HepG2 (cell line): ENCODE results near the gene INTS1. TPM values are rescaled to one million over a fixed set of nuclear protein-coding genes. Genes with fewer than 3 reads are reported as not detected.

Experiments used
- EED ChIP-seq: sonication (generic); formaldehyde crosslinking; IDR thresholded peaks from 2 replicates; pipeline ENCODE4 v1.5.0; 2020; ENCODE audit warnings: mild to moderate bottlenecking, missing genetic modification reagents
- ERF ChIP-seq: IDR thresholded peaks from 2 replicates; pipeline ENCODE4 v1.6.1; 2018; ENCODE audit warnings: missing biosample characterization, missing genetic modification reagents
- GABPB1 ChIP-seq: IDR thresholded peaks from 2 replicates; pipeline ENCODE4 v1.6.1; 2016; ENCODE audit warnings: mild to moderate bottlenecking, missing genetic modification reagents, moderate library complexity, missing compliant biosample characterization
- MAZ ChIP-seq, 2 experiments: sonication (generic) in 1 of 2; formaldehyde crosslinking in 1 of 2; IDR thresholded peaks; 2 replicates each; pipeline versions ENCODE4 v1.5.0 to v1.6.1; 2012 to 2020; ENCODE audit warnings: low read depth in 2 of 2, mild to moderate bottlenecking in 2 of 2, borderline replicate concordance in 1 of 2, improper control_type of control experiment in 1 of 2, low read length in 1 of 2, missing genetic modification reagents in 1 of 2, moderate library complexity in 1 of 2
- MLLT10 ChIP-seq: sonication (generic); formaldehyde crosslinking; IDR thresholded peaks from 2 replicates; pipeline ENCODE4 v1.4.0; 2020; ENCODE audit warnings: missing genetic modification reagents
- NCOR1 ChIP-seq: fragments of 200-600 bp; sonication (generic); IDR thresholded peaks from 2 replicates; pipeline ENCODE4 v1.7.0; 2017; ENCODE audit warnings: antibody characterized with exemption, low read length, borderline replicate concordance
- NFYB ChIP-seq: sonication (generic); formaldehyde crosslinking; IDR thresholded peaks from 2 replicates; pipeline ENCODE4 v1.4.0; 2020; ENCODE audit warnings: missing genetic modification reagents
- PAWR ChIP-seq: sonication (generic); formaldehyde crosslinking; IDR thresholded peaks from 2 replicates; pipeline ENCODE4 v1.4.0; 2020; ENCODE audit warnings: missing genetic modification reagents, mild to moderate bottlenecking, borderline replicate concordance
- RAD51 ChIP-seq: fragments of 450-650 bp; IDR thresholded peaks from 2 replicates; pipeline ENCODE4 v1.6.1; 2016; ENCODE audit warnings: borderline replicate concordance
- SAP130 ChIP-seq: IDR thresholded peaks from 2 replicates; pipeline ENCODE4 v1.6.1; 2016; ENCODE audit warnings: low read depth
- SP5 ChIP-seq: IDR thresholded peaks from 2 replicates; pipeline ENCODE4 v1.6.1; 2016; ENCODE audit warnings: low read depth, borderline replicate concordance
- SYNCRIP ChIP-seq: fragments of 200-400 bp; formaldehyde crosslinking; IDR thresholded peaks from 2 replicates; pipeline ENCODE4 v1.6.1; 2018; ENCODE audit warnings: mild to moderate bottlenecking, low read depth, low read length; ENCODE audit not compliant: insufficient read depth
- XRCC5 ChIP-seq: fragments of 200-400 bp; formaldehyde crosslinking; optimal IDR thresholded peaks from 2 replicates; pipeline ENCODE3; 2017; ENCODE audit warnings: mild to moderate bottlenecking, low read length
- ZBTB1 ChIP-seq: sonication (generic); formaldehyde crosslinking; IDR thresholded peaks from 2 replicates; pipeline ENCODE4 v1.4.0; 2020; ENCODE audit warnings: missing genetic modification reagents, borderline replicate concordance
- ZKSCAN1 ChIP-seq: fragments of 150-350 bp; IDR thresholded peaks from 2 replicates; pipeline ENCODE4 v1.6.1; 2014; ENCODE audit warnings: low read length
- ZMYM2 ChIP-seq: sonication (generic); formaldehyde crosslinking; IDR thresholded peaks from 2 replicates; pipeline ENCODE4 v1.8.0; 2022; ENCODE audit warnings: mild to moderate bottlenecking, missing genetic modification reagents
- ZNF121 ChIP-seq: sonication (generic); formaldehyde crosslinking; IDR thresholded peaks from 2 replicates; pipeline ENCODE4 v1.5.0; 2020; ENCODE audit warnings: mild to moderate bottlenecking, missing genetic modification reagents
- ZNF234 ChIP-seq: sonication (generic); formaldehyde crosslinking; conservative IDR thresholded peaks from 2 replicates; pipeline ENCODE4 v1.5.1; 2020; ENCODE audit warnings: mild to moderate bottlenecking, missing genetic modification reagents
- ZNF235 ChIP-seq: sonication (generic); formaldehyde crosslinking; IDR thresholded peaks from 2 replicates; pipeline ENCODE4 v1.8.1; 2023; ENCODE audit warnings: mild to moderate bottlenecking, missing genetic modification reagents, borderline replicate concordance
- ZNF605 ChIP-seq: sonication (generic); formaldehyde crosslinking; IDR thresholded peaks from 2 replicates; pipeline ENCODE4 v1.8.0; 2022; ENCODE audit warnings: mild to moderate bottlenecking, missing genetic modification reagents
- ZNF672 ChIP-seq: sonication (generic); formaldehyde crosslinking; IDR thresholded peaks from 2 replicates; pipeline ENCODE4 v1.8.1; 2022; ENCODE audit warnings: missing genetic modification reagents
- ZNF747 ChIP-seq: sonication (generic); formaldehyde crosslinking; IDR thresholded peaks from 2 replicates; pipeline ENCODE4 v1.8.1; 2023; ENCODE audit warnings: missing genetic modification reagents, mild to moderate bottlenecking, borderline replicate concordance
- ZNF772 ChIP-seq: sonication (generic); formaldehyde crosslinking; IDR thresholded peaks from 2 replicates; pipeline ENCODE4 v1.5.0; 2020; ENCODE audit warnings: mild to moderate bottlenecking, missing genetic modification reagents
- ZNF775 ChIP-seq: sonication (generic); formaldehyde crosslinking; IDR thresholded peaks from 2 replicates; pipeline ENCODE4 v1.4.0; 2020; ENCODE audit warnings: missing genetic modification reagents, mild to moderate bottlenecking, moderate library complexity, borderline replicate concordance
- polyA plus RNA-seq, 8 experiments: library from polyadenylated mRNA; depleted of rRNA in 3 of 8; stranded (reverse) in 7 of 8; unstranded in 1 of 8; fragments of >200 nt; fragmentation: Illumina TruSeq in 4 of 8; extraction: Trizol in 4 of 8; gene quantifications; 2 replicates each; pipeline versions ENCODE4 v1.2.1 to v1.2.3, GENCODE V29; 2011 to 2016; ENCODE audit warnings: low read depth in 4 of 8, missing spikeins in 1 of 8, mixed read lengths in 1 of 8; ENCODE audit not compliant: insufficient read depth in 1 of 8
- total RNA-seq, 5 experiments: library from RNA; depleted of rRNA; stranded (reverse); fragments of >200 nt; fragmentation: Illumina TruSeq; extraction: Trizol; gene quantifications; 2 replicates each; pipeline ENCODE4 v1.2.3, GENCODE V29; 2016; ENCODE audit warnings: low read depth in 1 of 5
- TF ChIP-seq, protein P1 (sequence below): sonication (generic); formaldehyde crosslinking; conservative IDR thresholded peaks from 2 replicates; pipeline ENCODE4 v1.4.0; 2020; ENCODE audit warnings: missing genetic modification reagents
- TF ChIP-seq, protein P2 (sequence below): sonication (generic); formaldehyde crosslinking; IDR thresholded peaks from 2 replicates; pipeline ENCODE4 v1.5.1; 2020; ENCODE audit warnings: missing genetic modification reagents, mild to moderate bottlenecking, borderline replicate concordance

Gene INTS1
- total and polyA plus RNA-seq, 2 of the 13 experiments (the other 11 are each of a cell fraction or from before 2014, with no cell fraction given) = 13.7 to 29.0 TPM

DNA sequence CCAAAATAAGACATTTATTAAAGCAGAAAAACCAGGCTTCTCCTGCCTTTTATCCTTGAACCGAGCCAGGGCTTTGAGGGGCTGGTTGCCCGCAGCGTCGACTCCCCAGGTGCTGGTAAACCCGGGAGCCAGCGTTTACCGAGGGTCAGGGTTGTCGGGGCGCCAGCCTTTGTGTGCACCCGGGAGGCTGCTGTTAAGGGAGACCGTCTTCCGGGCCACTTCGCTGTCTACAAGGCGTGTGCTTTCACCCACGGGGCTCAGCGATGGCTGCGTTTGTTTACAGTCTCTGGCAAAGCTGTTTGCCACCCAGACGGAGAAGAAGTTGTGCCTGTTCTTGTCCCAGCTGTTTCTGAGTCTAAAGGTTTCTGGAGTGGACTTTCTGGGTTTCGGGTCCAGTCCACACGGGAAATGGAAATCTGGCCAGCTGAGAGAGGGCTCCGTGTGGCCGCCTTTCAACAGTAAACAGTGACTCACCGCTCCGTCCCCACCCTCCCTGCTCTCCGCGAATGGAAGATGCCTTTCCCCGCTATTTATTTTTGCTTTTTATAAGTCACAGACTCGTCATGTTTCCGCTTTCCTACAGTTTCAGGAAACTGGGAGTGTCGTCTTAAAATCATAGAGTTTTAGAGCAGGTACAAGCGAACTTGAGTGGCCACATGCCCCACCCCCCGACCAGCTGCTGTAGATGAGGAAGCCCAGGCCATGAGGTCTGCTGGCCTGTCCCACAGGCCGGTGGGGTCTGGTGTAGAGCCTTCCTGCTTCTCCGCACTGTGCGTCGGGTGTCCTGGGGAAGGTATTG lies 28.5 kb upstream of the INTS1 start (continued):
- no peak for TF ChIP-seq ZKSCAN1
- peak; percentile 30; the same call in 1 of the 2 replicates for TF ChIP-seq ZNF747 (CRISPR knock-in tag)
- TF ChIP-seq ZNF672 (CRISPR knock-in tag) = no peak
- TF ChIP-seq ZNF605 (CRISPR knock-in tag) = peak; percentile 52; the same call in 1 of the 2 replicates
- TF ChIP-seq GABPB1 = no peak
- TF ChIP-seq MLLT10 (CRISPR knock-in tag) = no peak
- TF ChIP-seq SAP130 = peak; percentile 96
- TF ChIP-seq, protein P1, sequence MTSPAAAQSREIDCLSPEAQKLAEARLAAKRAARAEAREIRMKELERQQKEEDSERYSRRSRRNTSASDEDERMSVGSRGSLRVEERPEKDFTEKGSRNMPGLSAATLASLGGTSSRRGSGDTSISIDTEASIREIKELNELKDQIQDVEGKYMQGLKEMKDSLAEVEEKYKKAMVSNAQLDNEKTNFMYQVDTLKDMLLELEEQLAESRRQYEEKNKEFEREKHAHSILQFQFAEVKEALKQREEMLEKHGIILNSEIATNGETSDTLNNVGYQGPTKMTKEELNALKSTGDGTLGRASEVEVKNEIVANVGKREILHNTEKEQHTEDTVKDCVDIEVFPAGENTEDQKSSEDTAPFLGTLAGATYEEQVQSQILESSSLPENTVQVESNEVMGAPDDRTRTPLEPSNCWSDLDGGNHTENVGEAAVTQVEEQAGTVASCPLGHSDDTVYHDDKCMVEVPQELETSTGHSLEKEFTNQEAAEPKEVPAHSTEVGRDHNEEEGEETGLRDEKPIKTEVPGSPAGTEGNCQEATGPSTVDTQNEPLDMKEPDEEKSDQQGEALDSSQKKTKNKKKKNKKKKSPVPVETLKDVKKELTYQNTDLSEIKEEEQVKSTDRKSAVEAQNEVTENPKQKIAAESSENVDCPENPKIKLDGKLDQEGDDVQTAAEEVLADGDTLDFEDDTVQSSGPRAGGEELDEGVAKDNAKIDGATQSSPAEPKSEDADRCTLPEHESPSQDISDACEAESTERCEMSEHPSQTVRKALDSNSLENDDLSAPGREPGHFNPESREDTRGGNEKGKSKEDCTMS = no peak
- no peak for TF ChIP-seq SYNCRIP
- TF ChIP-seq NFYB = no peak
- TF ChIP-seq ZNF234 (CRISPR knock-in tag) = no peak
- TF ChIP-seq, protein P2, sequence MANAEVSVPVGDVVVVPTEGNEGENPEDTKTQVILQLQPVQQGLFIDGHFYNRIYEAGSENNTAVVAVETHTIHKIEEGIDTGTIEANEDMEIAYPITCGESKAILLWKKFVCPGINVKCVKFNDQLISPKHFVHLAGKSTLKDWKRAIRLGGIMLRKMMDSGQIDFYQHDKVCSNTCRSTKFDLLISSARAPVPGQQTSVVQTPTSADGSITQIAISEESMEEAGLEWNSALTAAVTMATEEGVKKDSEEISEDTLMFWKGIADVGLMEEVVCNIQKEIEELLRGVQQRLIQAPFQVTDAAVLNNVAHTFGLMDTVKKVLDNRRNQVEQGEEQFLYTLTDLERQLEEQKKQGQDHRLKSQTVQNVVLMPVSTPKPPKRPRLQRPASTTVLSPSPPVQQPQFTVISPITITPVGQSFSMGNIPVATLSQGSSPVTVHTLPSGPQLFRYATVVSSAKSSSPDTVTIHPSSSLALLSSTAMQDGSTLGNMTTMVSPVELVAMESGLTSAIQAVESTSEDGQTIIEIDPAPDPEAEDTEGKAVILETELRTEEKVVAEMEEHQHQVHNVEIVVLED (CRISPR knock-in tag) = peak; percentile 44; the same call in 1 of the 2 replicates
- no peak for TF ChIP-seq PAWR (CRISPR knock-in tag)
- TF ChIP-seq SP5 = peak; percentile 47
- peak; percentile 19; the same call in 1 of the 2 replicates for TF ChIP-seq ERF (CRISPR knock-in tag)
- TF ChIP-seq EED (CRISPR knock-in tag) = no peak
- peak; percentile 58; the same call in 1 of the 2 replicates for TF ChIP-seq NCOR1
- no peak; the same call in 1 of the 2 replicates for TF ChIP-seq ZNF772 (CRISPR knock-in tag)
- TF ChIP-seq ZNF121 (CRISPR knock-in tag) = no peak
- no peak for TF ChIP-seq ZNF235
- TF ChIP-seq ZMYM2 (CRISPR knock-in tag) = 0 out of 2 replicates have a peak, but pooled peaks have one; percentile 37
- TF ChIP-seq ZBTB1 (CRISPR knock-in tag) = no peak
- no peak for TF ChIP-seq XRCC5
- no peak for TF ChIP-seq ZNF775 (CRISPR knock-in tag)
- no peak for TF ChIP-seq RAD51
- 0 out of 2 replicates have a peak, but pooled peaks have one; percentile 31 for TF ChIP-seq MAZ (IDR thresholded peaks at IDR 0.05; ENCODE audit: borderline replicate concordance, low read depth, low read length)
- TF ChIP-seq MAZ (CRISPR knock-in tag; IDR thresholded peaks at IDR 0.05; ENCODE audit: low read depth) = peak; percentile 57
